ENCODE data around the gene FRMPD2.

GRCh38 chr10:48258105-48258504 lies 16.4 kb downstream of the FRMPD2 start:
- TF ChIP-seq REST (IDR thresholded peaks at IDR 0.05; ENCODE audit: insufficient read depth in 1 of 2, low read depth in 2 of 2, low read length in 2 of 2) (no peak), SIN3A (IDR thresholded peaks at IDR 0.05; ENCODE audit: borderline replicate concordance, insufficient read depth, low read length) (no peak), TAF1 (IDR thresholded peaks at IDR 0.05; ENCODE audit: borderline replicate concordance, insufficient read depth, low read length) (no peak), POLR2AphosphoS5 (IDR thresholded peaks at IDR 0.05; ENCODE audit: low read depth, low read length) (no peak)

Data from PFSK-1 (cell line).